Trophoblast cell (in vitro differentiated cells and primary cell): ENCODE data around the gene NCLN.
A peak's percentile ranks its signal among the peaks of the same experiment; 100 is the strongest.

Experiments used
- DNase-seq, 2 donors: peaks; one replicate each; pipeline ENCODE4 v3.0.0-alpha.2; 2016
- H2AFZ ChIP-seq: 2 replicates; pipeline ENCODE4 v1.6.1; 2013; ENCODE audit warnings: low read length, moderate library complexity, mild to moderate bottlenecking; ENCODE audit not compliant: insufficient read depth, poor library complexity
- H2AK5ac ChIP-seq: 2 replicates; pipeline ENCODE4 v1.6.1; 2013; ENCODE audit warnings: mild to moderate bottlenecking, low read length
- H2BK120ac ChIP-seq: 2 replicates; pipeline ENCODE4 v1.6.1; 2013; ENCODE audit warnings: low read length, mild to moderate bottlenecking, moderate library complexity; ENCODE audit not compliant: insufficient read depth, poor library complexity
- H2BK12ac ChIP-seq: 2 replicates; pipeline ENCODE4 v1.6.1; 2013; ENCODE audit warnings: mild to moderate bottlenecking, low read length, moderate library complexity
- H2BK5ac ChIP-seq: 2 replicates; pipeline ENCODE4 v1.6.1; 2013; ENCODE audit warnings: low read length, low read depth, moderate library complexity, mild to moderate bottlenecking; ENCODE audit not compliant: poor library complexity
- H3K14ac ChIP-seq: 2 replicates; pipeline ENCODE4 v1.6.1; 2013; ENCODE audit warnings: mild to moderate bottlenecking, low read length
- H3K18ac ChIP-seq: 2 replicates; pipeline ENCODE4 v1.6.1; 2013; ENCODE audit warnings: mild to moderate bottlenecking, low read length
- H3K23ac ChIP-seq: 2 replicates; pipeline ENCODE4 v1.6.1; 2013; ENCODE audit warnings: low read length
- H3K27ac ChIP-seq: 2 replicates; pipeline ENCODE4 v1.5.1; 2013; ENCODE audit warnings: low read depth, mild to moderate bottlenecking, inconsistent platforms, low read length, moderate library complexity
- H3K27me3 ChIP-seq: 2 replicates; pipeline ENCODE4 v1.6.1; 2013; ENCODE audit warnings: inconsistent platforms, mild to moderate bottlenecking, low read length, moderate library complexity; ENCODE audit not compliant: insufficient read depth
- H3K36me3 ChIP-seq, 2 experiments: 1 replicate in 1 of 2; 2 replicates in 1 of 2; pipeline ENCODE4 v1.6.1; 2013; ENCODE audit warnings: low read length in 2 of 2, mild to moderate bottlenecking in 2 of 2, moderate library complexity in 1 of 2; ENCODE audit not compliant: insufficient read depth in 2 of 2, control insufficient read depth in 1 of 2
- H3K4ac ChIP-seq: 2 replicates; pipeline ENCODE4 v1.6.1; 2013; ENCODE audit warnings: low read depth, mild to moderate bottlenecking, low read length, moderate library complexity
- H3K4me1 ChIP-seq, 2 experiments: 1 replicate in 1 of 2; 2 replicates in 1 of 2; pipeline ENCODE4 v1.6.1; 2013; ENCODE audit warnings: low read length in 2 of 2, mild to moderate bottlenecking in 2 of 2, moderate library complexity in 1 of 2; ENCODE audit not compliant: insufficient read depth in 2 of 2, control insufficient read depth in 1 of 2
- H3K4me2 ChIP-seq: 2 replicates; pipeline ENCODE4 v1.6.1; 2013; ENCODE audit warnings: inconsistent platforms, mild to moderate bottlenecking, low read length, moderate library complexity
- H3K4me3 ChIP-seq: 2 replicates; pipeline ENCODE4 v1.5.1; 2013; ENCODE audit warnings: mild to moderate bottlenecking, low read depth, low read length, inconsistent platforms
- H3K79me1 ChIP-seq: one replicate; pipeline ENCODE4 v1.6.1; 2013; ENCODE audit warnings: low read length
- H3K79me2 ChIP-seq: 2 replicates; pipeline ENCODE4 v1.6.1; 2013; ENCODE audit warnings: low read length, mild to moderate bottlenecking; ENCODE audit not compliant: control insufficient read depth, insufficient read depth, poor library complexity
- H3K9ac ChIP-seq: 2 replicates; pipeline ENCODE4 v1.6.1; 2013; ENCODE audit warnings: mild to moderate bottlenecking, low read length
- H3K9me3 ChIP-seq: 2 replicates; pipeline ENCODE4 v1.6.1; 2013; ENCODE audit warnings: low read depth, mild to moderate bottlenecking, control low read depth, inconsistent platforms, low read length; ENCODE audit not compliant: insufficient read depth
- H4K12ac ChIP-seq: 2 replicates; pipeline ENCODE4 v1.6.1; 2013; ENCODE audit warnings: low read depth, mild to moderate bottlenecking, low read length, moderate library complexity
- H4K8ac ChIP-seq: 2 replicates; pipeline ENCODE4 v1.6.1; 2013; ENCODE audit warnings: low read depth, mild to moderate bottlenecking, low read length, moderate library complexity
- H4K91ac ChIP-seq: one replicate; pipeline ENCODE4 v1.6.1; 2013; ENCODE audit warnings: low read depth, mild to moderate bottlenecking, low read length, moderate library complexity
- WGBS: extraction: QIAGEN DNeasy Blood & Tissue Kit; methylation state at CpG from one replicate; pipeline ENCODE4 v1.1.7; 2013; ENCODE audit warnings: missing lambda C conversion rate; ENCODE audit not compliant: insufficient read length, insufficient coverage; ENCODE audit errors: extremely low coverage; 5-methylcytosine and 5-hydroxymethylcytosine counted together

The NCLN gene

GRCh38 chr19:3149526-3150505 lies 35.9 kb upstream of the NCLN start:
- Histone ChIP-seq H3K79me1 (peaks cover 2% of the 10 kb centered on the region), H3K9ac (no peak overlapping the region), H3K36me3 (no peaks in the 10 kb centered on the region), H3K4ac (no peak overlapping the region), H3K18ac (no peak overlapping the region), H2BK12ac (no peak overlapping the region), H4K12ac (no peak overlapping the region), H4K8ac (no peak overlapping the region), H2BK120ac (no peak overlapping the region), H3K4me1 (peaks cover 2 to 3% of the 10 kb centered on the region in 2 experiments), H2AK5ac (no peak overlapping the region), H3K14ac (no peak overlapping the region), H2AFZ (no peak overlapping the region), H4K91ac (no peak overlapping the region), H3K79me2 (no peaks in the 10 kb centered on the region), H3K23ac (no peak overlapping the region), H3K27me3 (no peaks in the 10 kb centered on the region), H2BK5ac (no peak overlapping the region), H3K9me3 (peaks cover 7% of the 10 kb centered on the region), H3K4me2 (no peak overlapping the region), H3K27ac (no peak overlapping the region), H3K4me3 (peak overlapping the region; percentile 56)
- WGBS, result no CpG with 5 or more reads among the region's 35 CpGs
- DNase-seq, result no peak

- no CpG with 5 or more reads among the region's 5 CpGs for WGBS
- Histone ChIP-seq H2BK12ac (no peak overlapping the region), H3K79me1 (peaks cover 3% of the 10 kb centered on the region), H3K4me3 (no peak overlapping the region), H3K27me3 (no peaks in the 10 kb centered on the region), H3K9me3 (peaks cover 9% of the 10 kb centered on the region), H3K18ac (no peak overlapping the region), H4K91ac (no peak overlapping the region), H2AK5ac (no peak overlapping the region), H3K27ac (no peak overlapping the region), H3K23ac (no peak overlapping the region), H3K9ac (no peak overlapping the region), H3K4me1 (peaks cover 4 to 9% of the 10 kb centered on the region in 2 experiments), H3K4me2 (no peak overlapping the region), H3K14ac (no peak overlapping the region), H4K12ac (no peak overlapping the region), H2AFZ (no peak overlapping the region), H3K36me3 (no peaks in the 10 kb centered on the region), H2BK120ac (no peak overlapping the region), H3K4ac (no peak overlapping the region), H3K79me2 (no peaks in the 10 kb centered on the region), H4K8ac (no peak overlapping the region), H2BK5ac (no peak overlapping the region)
- no peak for DNase-seq
Observed at GRCh38 chr19:3150739-3151329, 34.9 kb upstream of the NCLN start.

- Histone ChIP-seq H3K14ac (no peak overlapping the region), H4K12ac (no peak overlapping the region), H2BK120ac (no peak overlapping the region), H2AFZ (no peak overlapping the region), H3K9me3 (peaks cover 12% of the 10 kb centered on the region), H3K27ac (no peak overlapping the region), H3K4me1 (peaks cover 4 to 9% of the 10 kb centered on the region in 2 experiments), H3K4me2 (no peak overlapping the region), H3K23ac (no peak overlapping the region), H3K4me3 (no peak overlapping the region), H3K79me1 (peaks cover 3% of the 10 kb centered on the region), H3K27me3 (no peaks in the 10 kb centered on the region), H2BK5ac (no peak overlapping the region), H3K18ac (no peak overlapping the region), H3K4ac (no peak overlapping the region), H3K9ac (no peak overlapping the region), H2BK12ac (no peak overlapping the region), H3K79me2 (no peaks in the 10 kb centered on the region), H2AK5ac (no peak overlapping the region), H4K8ac (no peak overlapping the region), H3K36me3 (no peaks in the 10 kb centered on the region), H4K91ac (no peak overlapping the region)
- DNase-seq, result no peak
- WGBS, result no CpG with 5 or more reads among the region's 14 CpGs
Observed at GRCh38 chr19:3151563-3152418, 33.9 kb upstream of the NCLN start.

DNA sequence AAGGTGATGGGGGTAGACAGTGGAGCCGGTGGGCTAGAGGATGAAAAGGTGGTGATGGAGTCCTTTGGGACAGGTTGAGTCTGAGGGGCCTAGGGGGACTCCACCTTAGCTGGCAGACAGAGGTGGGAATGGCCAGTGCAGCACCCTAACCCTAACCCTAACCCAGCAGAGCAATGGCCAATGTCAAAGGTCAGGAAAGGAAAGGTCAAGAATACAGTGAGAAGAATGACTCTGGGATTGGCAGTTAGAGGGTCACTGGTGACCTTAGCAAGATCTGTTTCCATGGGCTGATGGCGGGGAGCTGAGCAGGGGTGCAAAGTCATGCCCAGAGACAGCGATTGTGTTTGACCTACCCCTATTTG lies 33.3 kb upstream of the NCLN start:
- no peak overlapping the region for H3K14ac ChIP-seq
- no peak overlapping the region for H4K8ac ChIP-seq
- no peak overlapping the region for H3K27ac ChIP-seq
- WGBS, result no CpG with 5 or more reads among the region's 3 CpGs
- peaks cover 4 to 9% of the 10 kb centered on the region in 2 experiments for H3K4me1 ChIP-seq
- H2AK5ac ChIP-seq, result no peak overlapping the region
- H3K36me3 ChIP-seq, result no peaks in the 10 kb centered on the region
- no peak overlapping the region for H2BK12ac ChIP-seq
- no peak overlapping the region for H2AFZ ChIP-seq
- peaks cover 11% of the 10 kb centered on the region for H3K9me3 ChIP-seq
- no peak overlapping the region for H3K4me2 ChIP-seq
- no peak overlapping the region for H3K23ac ChIP-seq
- no peak overlapping the region for H4K91ac ChIP-seq
- no peaks in the 10 kb centered on the region for H3K79me2 ChIP-seq
- H3K18ac ChIP-seq, result no peak overlapping the region
- H3K79me1 ChIP-seq, result peaks cover 3% of the 10 kb centered on the region
- H3K27me3 ChIP-seq, result no peaks in the 10 kb centered on the region
- no peak overlapping the region for H3K4ac ChIP-seq
- H3K4me3 ChIP-seq, result no peak overlapping the region
- no peak for DNase-seq
- H2BK120ac ChIP-seq, result no peak overlapping the region
- H3K9ac ChIP-seq, result no peak overlapping the region
- no peak overlapping the region for H4K12ac ChIP-seq
- H2BK5ac ChIP-seq, result no peak overlapping the region
